BLaER1 (cell line): ENCODE measurements around the gene ATP5ME.

Source experiments
- H3K27ac ChIP-seq: shearing (Covaris generic); formaldehyde crosslinking; 2 replicates; pipeline ENCODE4 v1.8.1; 2022
- H3K27me3 ChIP-seq: shearing (Covaris generic); formaldehyde crosslinking; 2 replicates; pipeline ENCODE4 v1.8.1; 2022
- H3K36me3 ChIP-seq: shearing (Covaris generic); formaldehyde crosslinking; 2 replicates; pipeline ENCODE4 v1.8.1; 2022
- H3K4me1 ChIP-seq: shearing (Covaris generic); formaldehyde crosslinking; 2 replicates; pipeline ENCODE4 v1.8.1; 2022
- H3K4me2 ChIP-seq: shearing (Covaris generic); formaldehyde crosslinking; 2 replicates; pipeline ENCODE4 v1.8.1; 2022
- H3K4me3 ChIP-seq: shearing (Covaris generic); formaldehyde crosslinking; 2 replicates; pipeline ENCODE4 v1.8.1; 2022
- H3K9ac ChIP-seq: shearing (Covaris generic); formaldehyde crosslinking; 2 replicates; pipeline ENCODE4 v1.8.1; 2022
- H3K9me3 ChIP-seq: shearing (Covaris generic); formaldehyde crosslinking; 2 replicates; pipeline ENCODE4 v1.8.1; 2022
- H4K20me1 ChIP-seq: shearing (Covaris generic); formaldehyde crosslinking; 2 replicates; pipeline ENCODE4 v1.8.1; 2022
- Cebpa-rat ChIP-seq: shearing (Covaris generic); IDR thresholded peaks from 2 replicates; pipeline ENCODE4 v1.8.1; 2022

The ATP5ME gene

DNA sequence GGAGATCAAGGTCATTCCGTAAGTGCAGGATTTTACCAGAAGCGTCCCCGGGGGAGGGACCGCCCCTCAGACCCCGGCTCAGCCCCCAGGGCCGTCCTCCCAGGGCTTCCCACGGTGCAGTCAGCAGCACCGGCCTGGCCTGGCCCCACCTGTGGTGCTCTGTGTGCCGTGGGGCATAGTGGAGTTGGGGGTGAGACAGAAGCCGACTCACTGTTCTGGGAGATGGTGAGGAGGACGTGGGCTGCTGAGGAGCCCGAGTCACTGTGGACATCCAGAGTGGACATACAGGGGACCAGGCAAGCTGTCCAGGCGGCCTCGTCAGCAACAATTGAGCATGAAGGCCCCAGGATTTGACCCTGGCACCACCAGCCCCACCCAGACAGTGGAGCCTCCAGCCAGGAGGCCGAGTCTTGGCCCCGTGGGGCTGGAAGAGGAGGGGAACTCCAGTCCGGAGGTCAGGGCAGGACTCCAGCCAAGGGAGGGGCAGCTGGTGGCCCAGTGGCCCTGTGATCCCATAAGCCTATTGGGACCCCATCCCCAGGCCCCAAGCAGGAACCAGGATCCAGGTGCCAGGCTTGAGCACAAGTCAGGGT is 19.1 kb downstream of the ATP5ME start:
- H3K9me3 ChIP-seq, result 0 out of 2 replicates have a peak, but pooled peaks cover 6% of the 10 kb centered on the region
- H4K20me1 ChIP-seq, result no peaks in the 10 kb centered on the region
- H3K9ac ChIP-seq, result no peak overlapping the region
- peaks cover 4% of the 10 kb centered on the region; the same call in 1 of the 2 replicates for H3K36me3 ChIP-seq
- no peak overlapping the region for H3K4me3 ChIP-seq
- no peak overlapping the region for H3K27ac ChIP-seq
- no peaks in the 10 kb centered on the region for H3K27me3 ChIP-seq
- TF ChIP-seq Cebpa-rat, result no peak
- peaks cover 9% of the 10 kb centered on the region for H3K4me1 ChIP-seq
- H3K4me2 ChIP-seq, result no peak overlapping the region

- Histone ChIP-seq H3K4me2 (no peak overlapping the region), H3K4me3 (no peak overlapping the region), H3K9ac (no peak overlapping the region), H3K9me3 (0 out of 2 replicates have a peak, but pooled peaks cover 7% of the 10 kb centered on the region), H3K27ac (no peak overlapping the region), H3K27me3 (no peaks in the 10 kb centered on the region), H3K36me3 (no peaks in the 10 kb centered on the region; the same call in 1 of the 2 replicates), H4K20me1 (no peaks in the 10 kb centered on the region), H3K4me1 (peaks cover 14% of the 10 kb centered on the region)
- no peak for TF ChIP-seq Cebpa-rat
Observed at GRCh38 chr4:654503-654845, 19.6 kb downstream of the ATP5ME start.

DNA sequence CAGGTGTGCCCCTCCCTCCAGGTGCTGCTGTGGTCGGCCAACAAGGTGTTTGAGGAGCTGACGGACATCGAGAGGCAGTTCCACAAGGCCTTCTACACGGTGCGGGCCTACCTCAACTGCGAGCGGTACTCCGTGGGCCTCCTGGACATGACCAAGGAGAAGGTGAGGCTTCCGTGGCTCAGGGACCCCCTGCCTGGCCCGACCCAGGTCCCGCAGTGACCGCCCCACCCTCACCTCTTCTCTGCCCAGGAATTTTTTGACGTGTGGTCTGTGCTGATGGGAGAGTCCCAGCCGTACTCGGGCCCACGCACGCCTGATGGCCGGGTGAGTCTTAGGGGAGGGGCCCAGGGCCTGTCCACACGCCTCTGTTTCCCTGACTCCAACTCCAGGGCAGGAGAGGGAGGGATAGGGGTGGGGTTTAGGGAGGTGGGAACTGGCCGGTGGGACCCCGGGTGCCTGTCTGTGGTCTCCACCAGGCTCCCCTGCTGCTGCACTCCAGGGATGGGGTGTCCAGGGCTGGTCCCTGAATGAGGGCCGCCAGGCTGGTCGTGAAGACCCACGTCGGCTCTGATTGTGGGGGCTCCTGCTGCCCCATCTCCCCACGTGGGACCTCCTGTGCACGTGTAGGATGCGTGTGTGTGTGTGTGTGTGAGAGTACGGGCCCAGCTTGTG is 20.1 kb downstream of the ATP5ME start:
- Histone ChIP-seq H3K4me1 (peaks cover 15% of the 10 kb centered on the region), H3K36me3 (no peaks in the 10 kb centered on the region), H3K9ac (no peak overlapping the region), H3K4me2 (no peak overlapping the region), H3K9me3 (peaks cover 10% of the 10 kb centered on the region), H4K20me1 (no peaks in the 10 kb centered on the region), H3K27me3 (no peaks in the 10 kb centered on the region), H3K4me3 (no peak overlapping the region), H3K27ac (no peak overlapping the region)
- no peak for TF ChIP-seq Cebpa-rat

DNA sequence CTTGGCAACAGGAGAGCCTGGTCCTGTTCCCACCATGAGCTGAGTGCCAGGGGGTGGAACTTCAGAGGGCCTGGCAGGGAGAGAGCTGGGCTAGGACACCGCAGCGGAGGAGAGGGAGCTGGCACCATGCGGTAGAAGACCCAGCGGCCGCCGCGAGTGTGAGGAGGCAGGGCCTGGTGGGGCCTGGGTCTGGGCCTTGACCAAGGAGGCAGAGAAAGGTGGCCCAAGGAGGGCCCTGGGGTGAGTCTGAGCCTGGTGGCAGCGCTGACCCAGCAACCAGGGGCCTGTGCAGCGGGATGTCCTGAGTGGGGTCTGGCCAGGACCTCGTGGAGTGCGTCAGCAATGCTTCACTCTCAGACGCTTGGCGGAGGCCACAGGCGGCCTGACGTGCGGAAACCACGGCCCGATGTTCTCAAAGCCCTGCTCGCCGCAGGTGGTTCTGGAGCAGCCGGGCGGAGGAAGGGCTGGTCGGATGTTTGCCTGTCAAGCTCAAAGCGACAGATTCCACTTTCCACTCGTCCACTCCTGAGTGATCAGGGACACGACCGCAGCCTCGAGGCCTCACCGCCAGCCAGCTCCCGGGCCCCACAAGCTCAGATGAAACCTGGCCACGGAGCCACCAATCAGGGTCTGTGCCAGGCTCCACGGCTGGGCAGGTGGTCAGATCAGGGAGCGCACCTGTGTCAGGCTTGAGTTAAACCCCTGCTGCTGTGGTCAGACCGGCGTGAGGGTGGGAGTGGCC is 20.8 kb downstream of the ATP5ME start:
- H3K4me1 ChIP-seq, result peaks cover 15% of the 10 kb centered on the region
- no peaks in the 10 kb centered on the region for H4K20me1 ChIP-seq
- no peak overlapping the region for H3K4me2 ChIP-seq
- no peaks in the 10 kb centered on the region for H3K27me3 ChIP-seq
- no peaks in the 10 kb centered on the region for H3K36me3 ChIP-seq
- no peak overlapping the region for H3K4me3 ChIP-seq
- H3K9me3 ChIP-seq, result peaks cover 17% of the 10 kb centered on the region
- H3K27ac ChIP-seq, result no peak overlapping the region
- H3K9ac ChIP-seq, result no peak overlapping the region
- TF ChIP-seq Cebpa-rat, result no peak

- H3K27me3 ChIP-seq, result no peaks in the 10 kb centered on the region
- no peak for TF ChIP-seq Cebpa-rat
- peaks cover 22% of the 10 kb centered on the region for H3K4me1 ChIP-seq
- H3K9ac ChIP-seq, result no peak overlapping the region
- H3K4me2 ChIP-seq, result no peak overlapping the region
- H3K27ac ChIP-seq, result no peak overlapping the region
- H3K9me3 ChIP-seq, result peaks cover 28% of the 10 kb centered on the region
- no peak overlapping the region for H3K4me3 ChIP-seq
- no peaks in the 10 kb centered on the region for H3K36me3 ChIP-seq
- no peaks in the 10 kb centered on the region for H4K20me1 ChIP-seq
Observed at GRCh38 chr4:651884-652642, 22.0 kb downstream of the ATP5ME start.

- Histone ChIP-seq H3K27me3 (no peaks in the 10 kb centered on the region), H3K4me1 (peaks cover 30% of the 10 kb centered on the region), H3K27ac (no peak overlapping the region), H4K20me1 (no peaks in the 10 kb centered on the region), H3K9me3 (peaks cover 37% of the 10 kb centered on the region), H3K9ac (no peak overlapping the region), H3K36me3 (no peaks in the 10 kb centered on the region), H3K4me3 (no peak overlapping the region), H3K4me2 (no peak overlapping the region)
- no peak for TF ChIP-seq Cebpa-rat
Observed at GRCh38 chr4:650951-651883, 22.9 kb downstream of the ATP5ME start.

DNA sequence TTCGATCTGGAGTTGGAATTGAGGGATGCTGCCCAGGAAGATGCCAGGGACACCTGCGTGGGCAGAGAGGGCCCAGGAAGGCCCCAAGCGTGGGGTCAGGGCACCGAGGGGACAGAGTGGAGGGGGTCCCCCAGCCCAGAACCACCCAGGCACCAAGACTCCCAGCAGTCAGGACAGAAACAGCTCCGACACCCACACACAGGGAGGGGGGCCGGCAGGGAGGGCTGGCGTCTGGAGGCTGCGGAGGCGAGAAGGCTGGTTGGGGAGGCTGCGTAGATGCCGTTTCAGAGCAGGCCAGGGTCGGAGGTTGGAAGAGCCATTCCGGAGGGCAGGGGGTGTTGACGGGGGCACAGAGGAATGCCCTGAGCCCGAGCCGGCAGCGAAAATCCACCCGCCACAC is 23.6 kb downstream of the ATP5ME start:
- no peaks in the 10 kb centered on the region for H3K36me3 ChIP-seq
- H3K27ac ChIP-seq, result no peak overlapping the region
- no peak overlapping the region for H3K4me2 ChIP-seq
- TF ChIP-seq Cebpa-rat, result no peak
- H3K4me3 ChIP-seq, result no peak overlapping the region
- no peaks in the 10 kb centered on the region for H3K27me3 ChIP-seq
- H3K9me3 ChIP-seq, result peaks cover 38% of the 10 kb centered on the region
- peaks cover 37% of the 10 kb centered on the region for H3K4me1 ChIP-seq
- H4K20me1 ChIP-seq, result no peaks in the 10 kb centered on the region
- H3K9ac ChIP-seq, result no peak overlapping the region

- no peaks in the 10 kb centered on the region for H3K36me3 ChIP-seq
- H3K4me2 ChIP-seq, result peak overlapping the region; percentile 26; the same call in 1 of the 2 replicates
- peak overlapping the region; percentile 41; the same call in 1 of the 2 replicates for H3K27ac ChIP-seq
- no peak for TF ChIP-seq Cebpa-rat
- H3K9ac ChIP-seq, result no peak overlapping the region
- H3K4me3 ChIP-seq, result no peak overlapping the region
- H3K27me3 ChIP-seq, result no peaks in the 10 kb centered on the region
- no peaks in the 10 kb centered on the region for H4K20me1 ChIP-seq
- peaks cover 38% of the 10 kb centered on the region for H3K9me3 ChIP-seq
- peaks cover 38% of the 10 kb centered on the region for H3K4me1 ChIP-seq
Observed at GRCh38 chr4:649751-650310, 24.2 kb downstream of the ATP5ME start.
